Measurements from ENCODE around the gene IL17RA.
"Not testable (repeated sequence)": the region's sequence is repeated elsewhere in the genome, so short reads cannot be mapped to it uniquely, and the experiment has no call there.

The IL17RA gene, protein sequence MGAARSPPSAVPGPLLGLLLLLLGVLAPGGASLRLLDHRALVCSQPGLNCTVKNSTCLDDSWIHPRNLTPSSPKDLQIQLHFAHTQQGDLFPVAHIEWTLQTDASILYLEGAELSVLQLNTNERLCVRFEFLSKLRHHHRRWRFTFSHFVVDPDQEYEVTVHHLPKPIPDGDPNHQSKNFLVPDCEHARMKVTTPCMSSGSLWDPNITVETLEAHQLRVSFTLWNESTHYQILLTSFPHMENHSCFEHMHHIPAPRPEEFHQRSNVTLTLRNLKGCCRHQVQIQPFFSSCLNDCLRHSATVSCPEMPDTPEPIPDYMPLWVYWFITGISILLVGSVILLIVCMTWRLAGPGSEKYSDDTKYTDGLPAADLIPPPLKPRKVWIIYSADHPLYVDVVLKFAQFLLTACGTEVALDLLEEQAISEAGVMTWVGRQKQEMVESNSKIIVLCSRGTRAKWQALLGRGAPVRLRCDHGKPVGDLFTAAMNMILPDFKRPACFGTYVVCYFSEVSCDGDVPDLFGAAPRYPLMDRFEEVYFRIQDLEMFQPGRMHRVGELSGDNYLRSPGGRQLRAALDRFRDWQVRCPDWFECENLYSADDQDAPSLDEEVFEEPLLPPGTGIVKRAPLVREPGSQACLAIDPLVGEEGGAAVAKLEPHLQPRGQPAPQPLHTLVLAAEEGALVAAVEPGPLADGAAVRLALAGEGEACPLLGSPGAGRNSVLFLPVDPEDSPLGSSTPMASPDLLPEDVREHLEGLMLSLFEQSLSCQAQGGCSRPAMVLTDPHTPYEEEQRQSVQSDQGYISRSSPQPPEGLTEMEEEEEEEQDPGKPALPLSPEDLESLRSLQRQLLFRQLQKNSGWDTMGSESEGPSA

DNA sequence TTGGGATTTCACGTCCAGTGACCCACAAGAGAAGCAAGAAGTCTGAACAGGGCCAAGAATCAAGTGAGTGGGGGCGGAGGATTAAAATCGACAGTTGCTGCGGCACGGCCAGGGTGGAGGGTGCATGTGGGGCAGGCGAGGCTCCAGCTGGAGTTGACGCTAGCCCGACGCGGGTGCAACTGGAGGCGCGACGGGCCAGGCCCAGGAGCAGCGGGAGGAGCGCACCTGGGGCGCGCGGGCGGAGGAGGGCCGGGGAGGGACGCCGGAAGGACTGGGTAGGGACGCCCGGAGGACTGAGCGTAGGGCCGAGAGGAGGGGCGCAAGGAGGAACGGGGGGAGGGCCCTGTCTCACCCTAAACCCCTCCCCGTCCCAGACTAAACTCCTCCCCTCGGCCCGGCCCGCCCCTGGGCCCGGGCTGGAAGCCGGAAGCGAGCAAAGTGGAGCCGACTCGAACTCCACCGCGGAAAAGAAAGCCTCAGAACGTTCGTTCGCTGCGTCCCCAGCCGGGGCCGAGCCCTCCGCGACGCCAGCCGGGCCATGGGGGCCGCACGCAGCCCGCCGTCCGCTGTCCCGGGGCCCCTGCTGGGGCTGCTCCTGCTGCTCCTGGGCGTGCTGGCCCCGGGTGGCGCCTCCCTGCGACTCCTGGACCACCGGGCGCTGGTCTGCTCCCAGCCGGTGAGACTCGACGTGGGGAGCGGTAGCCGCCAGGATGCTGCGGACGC is at the start of gene IL17RA:
Gene IL17RA (plus strand): TSS at position 447 of the 723 bp plus-strand sequence. CDS start 92 bp downstream, at position 539.
- peak; percentile 87 to 90 for DNase-seq (ENCODE audit: low read depth in 1 of 2, low spot score in 1 of 2)

DNA sequence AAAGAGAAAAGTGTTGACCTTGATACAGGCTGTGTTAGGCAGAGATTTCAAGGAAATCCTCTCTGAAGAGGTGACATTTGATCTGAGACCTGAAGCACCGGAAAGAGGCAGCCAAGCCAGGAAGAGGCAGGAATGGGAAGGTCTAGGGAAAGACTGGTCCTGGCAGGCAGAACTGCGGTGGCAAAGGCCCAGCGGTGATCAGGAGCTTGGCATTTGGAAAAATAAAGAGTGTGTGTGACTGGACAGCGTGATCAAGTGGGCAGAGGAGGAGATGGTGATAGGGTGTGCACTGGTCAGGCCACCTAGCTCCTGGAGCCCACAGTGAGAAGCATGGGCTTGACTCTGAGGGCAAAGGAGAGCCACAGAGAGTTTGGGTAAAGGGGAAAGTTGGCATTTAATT is 49.6 kb upstream of the IL17RA start:
- DNase-seq (ENCODE audit: low read depth in 1 of 2, low spot score in 1 of 2) = no peak

DNA sequence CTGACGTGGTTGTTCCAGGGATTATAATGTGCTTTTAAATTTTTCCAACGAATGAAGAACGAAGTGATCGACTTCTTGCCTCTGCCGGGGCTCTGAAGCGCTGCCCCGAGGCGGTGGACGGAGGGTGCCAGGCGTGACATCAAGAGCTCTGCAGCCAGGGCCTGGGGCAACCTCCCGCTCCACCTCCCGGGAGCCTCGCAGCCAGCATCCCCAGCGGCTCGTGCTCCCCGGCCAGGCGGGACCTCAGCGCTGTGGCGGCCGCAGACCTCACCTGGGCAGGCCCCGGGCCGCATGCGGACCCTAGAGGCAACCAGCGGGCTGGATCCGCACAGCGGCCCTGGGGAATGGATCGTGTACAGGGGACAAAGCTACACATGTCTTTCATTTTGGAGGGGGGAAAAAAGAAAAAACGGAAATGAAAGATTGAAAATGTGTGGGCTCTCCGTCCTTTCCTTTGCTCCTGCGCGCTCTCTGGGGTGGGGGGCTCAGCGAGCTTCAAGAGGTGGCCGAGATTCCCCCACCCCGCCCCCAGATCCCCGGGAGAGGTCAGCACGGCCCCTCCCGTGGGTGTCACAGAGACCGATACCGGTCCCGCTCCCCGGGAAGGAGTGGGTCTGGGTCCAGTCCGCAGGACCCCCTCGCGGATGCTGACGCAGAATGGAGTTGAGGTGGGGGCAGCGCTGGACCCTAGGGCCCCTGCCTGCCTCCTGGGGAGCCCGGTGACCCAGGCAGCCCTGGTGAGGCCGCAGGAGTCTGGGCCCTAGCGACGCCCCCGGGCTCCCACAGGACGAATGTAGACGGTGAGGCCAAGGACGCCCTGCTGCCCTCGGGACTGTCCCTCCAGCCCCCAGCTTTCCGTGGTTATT is 48.6 kb upstream of the IL17RA start:
- not testable (repeated sequence) for DNase-seq (ENCODE audit: low read depth in 1 of 2, low spot score in 1 of 2)

DNA sequence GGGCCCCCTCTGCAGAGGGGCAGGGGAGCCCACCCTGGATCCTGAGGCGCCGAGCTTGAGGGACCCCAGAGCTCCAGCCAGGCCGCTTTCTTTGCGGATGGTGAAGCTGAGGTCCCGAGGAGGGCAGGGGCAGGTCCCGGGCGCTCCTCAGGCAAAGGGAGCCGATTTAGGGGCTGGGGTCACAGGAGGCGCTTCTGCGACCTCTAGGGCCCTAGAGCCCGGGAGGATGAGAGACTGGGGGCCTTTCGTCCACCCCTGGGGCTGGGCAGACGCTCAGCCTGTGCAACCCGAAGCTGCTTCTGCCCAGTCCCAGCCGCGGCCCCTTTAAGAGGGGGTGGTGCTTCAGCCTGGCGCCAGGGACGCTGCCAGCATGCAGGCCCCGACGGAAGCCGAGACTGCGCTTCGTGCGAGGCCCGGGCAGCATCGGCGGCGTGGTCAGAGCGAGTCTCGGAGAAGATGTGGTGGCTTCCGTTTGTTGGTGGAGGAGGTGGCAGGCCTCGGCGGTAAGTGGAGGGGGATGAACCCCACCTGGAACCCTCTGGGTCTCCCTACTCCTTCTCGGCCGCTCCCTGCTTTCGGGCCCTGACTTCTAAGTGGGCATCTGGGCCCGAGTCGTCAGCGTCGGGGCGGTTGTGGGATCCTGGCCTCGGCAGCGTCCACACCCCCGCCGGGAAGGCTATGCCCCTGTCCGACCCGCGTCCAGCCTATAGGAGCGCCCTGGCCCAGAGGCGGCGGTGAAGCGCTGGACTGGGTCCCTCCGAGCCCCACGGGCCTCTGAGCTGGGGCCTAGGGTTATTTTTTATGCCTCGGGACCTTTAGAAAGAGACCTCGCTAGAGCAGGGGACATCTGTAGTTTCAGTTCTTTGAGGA is 47.7 kb upstream of the IL17RA start:
- DNase-seq (ENCODE audit: low read depth in 1 of 2, low spot score in 1 of 2) = not testable (repeated sequence)

DNA sequence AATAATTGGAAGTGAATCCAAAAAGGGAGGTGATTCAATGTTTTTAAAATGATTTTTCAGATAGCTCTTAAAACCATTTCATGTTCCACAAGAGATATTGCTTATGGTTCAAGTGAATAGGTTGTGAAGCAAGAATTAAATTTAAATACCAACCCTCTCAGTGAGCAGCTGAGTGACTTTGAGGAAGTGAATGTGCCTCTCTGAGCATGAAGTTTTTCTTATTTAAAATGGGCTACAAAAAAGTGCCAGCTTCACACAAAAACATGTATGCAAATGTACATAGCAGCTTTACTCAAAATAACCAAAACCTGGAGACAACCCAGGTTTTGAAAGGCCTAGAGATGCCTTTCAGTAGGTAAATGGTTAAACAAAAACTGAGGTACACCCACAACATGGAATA is 41.3 kb upstream of the IL17RA start:
- no peak for DNase-seq (ENCODE audit: low read depth in 1 of 2, low spot score in 1 of 2)

DNA sequence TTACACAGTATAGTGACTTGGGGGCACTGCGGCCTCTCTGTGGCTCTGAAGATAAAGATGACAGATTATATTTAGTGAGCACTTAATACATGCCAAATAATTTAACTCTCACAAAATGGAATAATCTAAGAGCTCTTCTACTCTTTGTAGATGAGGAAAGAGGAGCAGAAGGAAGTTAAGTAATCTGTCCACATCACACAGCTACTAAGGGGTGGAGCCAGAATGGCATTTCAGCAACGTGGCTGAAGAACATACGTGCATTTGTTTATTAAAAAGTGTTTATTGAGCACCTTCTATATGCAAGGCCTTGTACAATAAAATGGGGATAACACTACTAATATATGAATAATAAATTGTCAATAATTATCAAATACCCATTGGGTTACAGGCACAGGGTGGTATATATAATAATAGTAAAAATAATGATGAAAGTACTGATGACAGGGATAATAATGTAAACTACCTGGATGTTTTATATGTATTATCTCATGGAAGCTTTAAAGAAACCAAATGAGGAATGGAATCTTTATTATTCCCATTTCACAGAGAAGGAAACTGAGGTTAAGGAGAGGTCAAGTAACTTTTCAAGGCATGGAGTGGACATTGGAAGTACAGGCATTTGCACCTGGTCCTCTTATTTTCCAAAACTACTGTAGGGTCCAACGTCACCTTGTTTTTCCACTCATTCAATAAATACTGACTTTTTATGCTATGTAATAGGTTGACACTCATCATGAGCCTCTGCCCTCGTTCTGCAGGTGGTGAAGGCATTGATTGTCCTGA is 38.0 kb upstream of the IL17RA start:
- no peak for DNase-seq (ENCODE audit: low read depth in 1 of 2, low spot score in 1 of 2)

DNA sequence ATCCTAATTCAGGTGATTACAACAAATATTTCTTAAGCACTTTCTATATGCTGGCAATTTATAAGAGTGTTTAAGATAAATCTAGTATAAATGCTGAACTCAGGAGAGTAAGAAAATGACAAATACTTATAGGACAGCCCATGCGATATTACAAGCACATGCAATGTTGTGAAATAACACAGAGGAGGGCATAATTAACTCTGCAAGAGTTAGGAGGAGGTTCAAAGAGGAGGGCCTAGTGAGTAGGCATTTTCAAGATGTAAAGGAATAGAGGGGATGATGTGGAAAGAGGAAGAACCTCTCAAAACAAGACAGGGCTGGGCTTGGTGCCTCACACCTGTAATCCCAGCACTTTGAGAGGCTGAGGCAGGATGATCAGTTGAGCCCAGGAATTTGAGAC is 37.1 kb upstream of the IL17RA start:
- no peak for DNase-seq (ENCODE audit: low read depth in 1 of 2, low spot score in 1 of 2)

DNA sequence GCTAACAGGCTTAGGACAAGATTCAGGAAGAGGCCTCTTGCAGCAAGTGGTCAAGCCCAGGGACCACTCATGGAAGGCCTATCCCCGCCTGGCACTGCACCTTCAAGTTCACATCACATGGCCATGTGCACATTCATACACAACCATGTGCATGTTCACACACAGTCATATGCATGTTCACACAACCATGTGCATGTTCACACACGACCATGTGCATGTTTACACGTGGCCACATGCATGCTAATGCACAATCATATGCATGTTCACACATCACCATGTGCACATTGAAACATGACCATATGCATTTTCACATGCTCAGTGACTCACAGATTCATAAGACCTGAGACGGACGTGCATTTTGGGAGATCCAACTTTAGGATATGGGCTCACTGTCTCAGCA is 28.7 kb upstream of the IL17RA start:
- DNase-seq (ENCODE audit: low read depth in 1 of 2, low spot score in 1 of 2) = no peak

DNA sequence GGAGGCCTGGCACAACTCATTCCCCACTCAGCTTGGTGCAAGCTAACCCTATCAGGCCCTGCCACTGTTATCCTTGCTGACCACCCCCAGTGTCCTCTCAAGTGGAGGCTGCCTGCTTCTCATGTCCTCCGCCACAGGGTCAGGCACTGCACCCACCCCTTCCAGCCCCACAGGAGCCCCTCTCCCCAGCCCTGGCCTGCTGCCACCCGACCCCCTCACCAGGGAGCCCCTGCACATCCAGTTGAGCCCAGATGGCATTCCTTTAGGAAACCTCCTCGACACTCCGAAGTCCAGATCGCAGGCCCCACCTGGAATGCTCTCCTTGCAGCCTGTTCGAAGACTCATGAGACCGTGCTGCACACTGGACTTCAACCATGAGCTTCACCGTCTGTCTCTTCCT is 28.0 kb upstream of the IL17RA start:
- DNase-seq (ENCODE audit: low read depth in 1 of 2, low spot score in 1 of 2) = no peak

DNA sequence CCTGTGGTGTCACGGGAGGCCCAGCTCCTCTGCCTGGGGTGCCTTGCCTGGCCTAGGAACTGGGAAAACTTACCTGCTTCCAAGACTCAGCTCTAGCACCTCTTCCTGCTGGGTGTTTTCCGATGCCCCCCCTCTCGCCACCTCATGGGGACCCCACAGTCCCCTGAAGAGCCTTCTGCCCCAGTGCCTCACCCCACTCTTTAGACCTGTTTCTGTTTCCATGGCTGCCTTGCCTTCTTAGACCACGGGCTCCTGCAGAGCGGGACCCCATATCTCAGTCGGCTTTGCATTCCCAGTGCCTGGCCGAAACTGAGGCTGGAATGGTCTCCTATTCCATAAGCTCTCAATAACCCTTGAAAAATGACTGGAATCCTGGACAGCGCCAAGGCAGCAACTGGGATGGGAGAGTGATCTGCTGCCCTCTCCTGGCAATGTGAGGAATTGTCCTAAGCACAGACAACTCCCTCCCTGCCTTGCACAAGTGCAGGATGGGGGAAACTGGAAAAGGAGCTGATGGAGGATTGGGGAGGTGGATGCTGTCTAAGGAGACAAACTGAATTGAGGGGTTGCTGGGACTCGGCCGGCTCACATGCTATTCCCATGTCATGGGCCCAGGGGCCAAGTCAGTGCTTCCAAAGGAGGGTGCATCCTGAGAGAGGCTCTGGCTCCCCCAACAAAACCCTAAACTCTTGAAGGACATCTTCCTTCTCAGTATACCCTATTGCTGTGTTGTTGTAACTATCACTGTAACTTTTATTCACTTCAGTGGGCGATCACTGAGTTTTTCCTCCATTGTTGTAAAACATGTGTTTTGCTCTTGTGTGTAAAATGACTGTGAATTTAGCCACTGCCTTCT is 26.6 kb upstream of the IL17RA start:
- DNase-seq (ENCODE audit: low read depth in 1 of 2, low spot score in 1 of 2) = no peak

DNA sequence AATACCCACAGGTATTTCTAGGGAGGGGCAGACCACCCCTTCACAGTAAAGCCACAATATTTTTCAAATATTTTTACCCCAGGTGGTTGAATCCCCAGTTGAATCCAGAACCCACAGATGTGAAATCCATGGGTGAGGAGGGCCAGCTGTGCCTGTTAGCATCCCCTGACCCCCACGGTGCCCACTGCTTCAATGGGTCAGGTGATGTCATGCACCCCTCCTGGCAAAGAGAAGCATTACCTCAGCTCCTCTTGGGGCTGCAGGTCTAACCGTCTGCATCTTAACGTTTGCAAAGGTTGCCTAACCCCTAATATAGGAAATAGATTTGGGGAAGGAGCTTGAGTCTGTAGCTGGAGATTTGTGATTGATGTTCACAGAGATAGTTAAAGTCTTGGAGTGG is 24.7 kb upstream of the IL17RA start:
- DNase-seq (ENCODE audit: low read depth in 1 of 2, low spot score in 1 of 2) = no peak

DNA sequence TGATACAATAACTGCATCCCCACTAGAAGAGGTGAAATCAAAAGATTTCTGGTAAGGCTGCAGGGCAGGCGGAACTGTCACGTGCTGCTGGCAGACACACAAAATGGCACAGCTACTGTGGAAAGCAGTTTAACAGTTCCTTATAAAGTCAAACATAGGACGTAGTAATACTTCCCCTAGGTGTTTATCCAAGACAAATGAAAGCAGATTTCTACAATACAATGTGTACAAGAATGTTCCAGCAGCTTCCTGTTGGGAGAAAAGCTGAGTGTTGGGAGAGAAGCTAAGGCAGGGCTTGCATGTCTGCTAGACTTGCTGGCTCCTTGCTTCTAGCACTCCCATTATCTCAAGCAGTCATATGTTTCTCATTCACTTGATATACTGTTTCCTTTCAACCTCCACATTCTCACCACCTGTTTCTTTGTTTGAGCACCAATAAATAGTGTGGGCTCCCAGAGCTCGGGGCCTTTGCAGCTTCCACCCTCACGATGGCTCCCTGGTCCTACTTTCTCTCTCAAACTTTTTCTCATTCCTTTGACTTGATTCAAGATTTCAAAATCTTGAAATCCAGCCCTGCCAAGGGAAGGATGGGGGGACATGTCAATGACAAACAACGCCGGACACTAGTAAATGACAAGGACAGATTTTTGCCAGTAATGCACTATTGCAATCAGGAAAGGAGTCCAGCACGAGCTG is 21.2 kb upstream of the IL17RA start:
- no peak for DNase-seq (ENCODE audit: low read depth in 1 of 2, low spot score in 1 of 2)

DNA sequence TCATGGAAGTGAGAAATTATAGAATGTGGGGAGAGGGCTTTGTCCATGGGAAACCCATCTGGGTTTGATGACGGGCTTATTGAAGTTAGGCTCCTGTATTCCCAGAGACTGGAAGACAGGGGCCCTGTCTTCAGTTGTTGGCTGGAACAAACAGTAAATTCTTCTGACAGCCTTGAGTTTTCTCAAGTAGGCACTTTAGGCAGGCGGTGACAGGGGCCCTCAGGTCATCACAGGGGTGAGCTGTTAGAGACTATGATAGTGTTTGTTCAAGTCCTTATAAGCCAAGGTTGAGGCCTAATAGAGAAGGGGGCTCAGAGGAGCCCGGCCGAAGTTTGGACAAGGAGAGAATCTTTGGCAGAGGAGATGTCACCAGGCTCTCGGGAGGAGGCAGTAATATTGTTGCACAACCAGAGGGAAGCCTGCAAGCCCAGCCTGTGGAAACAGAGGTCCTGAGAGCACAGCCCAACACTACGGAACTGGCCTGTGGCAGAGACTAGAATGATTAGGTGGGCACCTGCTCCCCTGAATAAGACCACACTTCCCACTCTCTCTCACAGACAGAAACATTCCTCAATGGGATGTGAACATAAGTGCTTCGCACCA is 20.2 kb upstream of the IL17RA start:
- no peak for DNase-seq (ENCODE audit: low read depth in 1 of 2, low spot score in 1 of 2)

DNA sequence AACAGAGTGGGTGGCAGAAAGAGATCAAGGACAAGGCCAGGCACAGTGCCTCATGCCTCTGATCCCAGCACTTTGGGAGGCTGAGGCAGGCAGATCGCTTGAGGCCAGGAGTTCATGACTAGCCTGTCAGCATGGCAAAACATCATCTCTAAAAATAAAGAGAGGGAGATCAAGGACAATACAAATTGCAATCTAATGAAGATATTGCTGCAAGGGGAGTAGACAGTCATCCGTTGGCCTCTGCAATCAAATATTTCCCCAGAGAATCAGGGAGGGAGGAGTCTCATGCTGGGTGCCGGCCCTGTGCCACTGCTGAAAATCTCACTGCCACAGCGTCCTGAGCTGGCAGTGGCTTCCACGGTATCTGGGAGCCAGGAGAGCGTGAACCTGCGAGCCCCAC is 19.4 kb upstream of the IL17RA start:
- no peak for DNase-seq (ENCODE audit: low read depth in 1 of 2, low spot score in 1 of 2)

DNA sequence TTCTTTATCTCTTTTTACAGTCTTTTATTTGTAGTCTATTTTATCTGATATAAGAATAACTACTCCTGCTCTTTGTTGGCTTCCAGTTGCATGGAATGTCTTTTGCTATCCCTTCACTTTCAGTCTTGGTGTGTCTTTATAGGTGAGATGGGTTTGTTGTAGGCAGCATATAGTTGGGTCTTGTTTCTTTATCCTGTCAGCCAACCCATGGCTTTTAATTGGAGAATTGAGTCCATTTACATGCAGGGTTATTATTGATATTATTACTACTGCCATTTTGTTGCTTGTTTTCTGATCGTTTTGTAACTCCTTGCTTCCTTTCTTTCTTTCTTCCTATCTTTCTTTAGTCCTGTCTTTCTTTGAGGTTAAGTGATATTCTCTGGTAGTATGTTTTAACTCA is 11.9 kb upstream of the IL17RA start:
- no peak for DNase-seq (ENCODE audit: low read depth in 1 of 2, low spot score in 1 of 2)

DNA sequence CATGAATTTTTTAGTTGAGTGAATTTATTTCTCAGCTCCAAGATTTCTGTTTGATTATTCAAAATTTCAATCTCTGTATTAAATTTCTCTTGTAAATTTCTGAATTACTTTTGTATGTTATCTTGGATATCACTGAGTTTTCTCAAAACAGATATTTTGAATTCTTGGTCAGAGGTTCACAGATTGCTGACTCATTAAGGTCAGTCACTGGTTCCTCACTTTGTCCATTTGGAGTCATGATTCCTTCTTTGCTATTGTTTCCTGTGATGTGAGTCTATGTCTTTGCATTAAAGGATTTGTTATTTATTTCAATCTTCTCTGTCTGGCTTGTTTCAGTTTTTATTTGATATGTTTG is 10.2 kb upstream of the IL17RA start:
- DNase-seq (ENCODE audit: low read depth in 1 of 2, low spot score in 1 of 2) = no peak

DNA sequence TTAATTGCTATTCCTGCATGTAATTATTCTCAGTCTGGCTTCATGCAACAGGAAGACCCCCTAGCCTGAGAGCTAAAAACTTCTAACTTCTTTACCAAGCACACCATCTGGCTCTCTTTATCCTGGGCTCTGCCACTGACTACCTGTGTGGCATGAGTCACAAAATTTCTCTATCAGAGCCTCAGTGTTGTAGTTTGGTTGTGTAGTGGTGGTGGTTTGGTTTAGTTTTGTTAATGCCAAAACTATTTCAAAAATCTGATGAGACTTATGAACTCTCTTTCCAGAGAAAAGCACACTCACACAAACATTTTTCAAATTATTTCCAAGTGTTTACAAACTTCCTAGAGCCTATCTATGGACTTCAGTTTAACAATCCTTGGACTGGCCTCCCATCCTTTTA is 7.5 kb upstream of the IL17RA start:
- no peak for DNase-seq (ENCODE audit: low read depth in 1 of 2, low spot score in 1 of 2)

All from activated T-helper 1 cell treated with anti-CD3 and anti-CD28 coated beads, Interleukin-2, amount 50 U/mL, for 16 hours (primary cell).